ENCODE measurements around the gene SEMA4D.
"Not testable (repeated sequence)": the region's sequence is repeated elsewhere in the genome, so short reads cannot be mapped to it uniquely, and the experiment has no call there.

Gene SEMA4D

DNA sequence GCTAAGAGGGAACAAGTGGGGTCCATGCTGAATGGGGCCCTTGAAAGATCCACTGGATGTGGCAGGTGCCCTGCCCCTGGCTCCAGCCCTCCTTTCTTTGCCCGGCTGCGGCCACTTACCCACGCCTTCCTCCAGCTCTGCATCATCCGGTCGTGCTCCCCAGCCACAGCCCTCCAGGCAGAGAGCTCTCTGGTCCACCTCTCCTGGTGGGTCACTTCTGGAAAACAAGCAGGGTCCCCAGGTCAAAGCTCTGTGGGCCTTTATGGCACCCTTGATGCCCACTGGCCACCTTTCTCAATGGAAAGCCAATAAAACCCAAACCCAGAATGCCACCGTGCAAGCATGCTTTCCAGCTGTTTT is 134.6 kb downstream of the SEMA4D start:
- no peak for DNase-seq

DNA sequence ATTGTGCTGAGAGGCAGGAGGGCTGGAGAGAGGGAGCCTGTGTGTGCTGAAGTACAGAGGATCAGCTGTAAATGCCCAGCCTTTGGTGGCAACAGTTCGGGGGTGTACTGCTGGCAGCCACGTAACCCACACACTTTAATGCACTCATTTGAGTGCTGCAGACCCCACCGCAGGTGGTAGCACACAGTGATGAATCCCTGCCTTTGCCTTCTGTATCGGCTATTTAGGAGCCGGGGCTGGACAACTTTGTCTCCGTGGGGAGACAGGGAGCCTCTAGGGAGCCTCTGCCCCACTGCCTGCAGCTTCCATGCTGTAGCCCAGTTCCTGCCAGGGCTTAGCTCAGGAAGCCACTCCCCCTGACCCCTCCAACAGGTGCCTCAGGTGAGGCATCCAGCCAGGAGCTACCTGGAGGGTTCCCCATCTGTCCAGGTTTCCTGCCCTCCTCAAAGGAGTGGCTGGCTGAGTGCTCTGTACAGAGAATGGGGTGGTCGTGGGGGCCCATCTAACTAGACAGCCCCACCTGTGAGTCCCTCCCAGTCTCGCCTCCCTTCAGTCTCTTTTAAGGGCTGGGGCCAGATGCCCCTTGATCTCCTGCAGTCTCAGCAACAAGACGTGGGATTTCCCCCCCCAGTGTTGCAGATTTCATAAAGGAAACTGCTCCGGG is 135.1 kb downstream of the SEMA4D start:
- DNase-seq = no peak

DNA sequence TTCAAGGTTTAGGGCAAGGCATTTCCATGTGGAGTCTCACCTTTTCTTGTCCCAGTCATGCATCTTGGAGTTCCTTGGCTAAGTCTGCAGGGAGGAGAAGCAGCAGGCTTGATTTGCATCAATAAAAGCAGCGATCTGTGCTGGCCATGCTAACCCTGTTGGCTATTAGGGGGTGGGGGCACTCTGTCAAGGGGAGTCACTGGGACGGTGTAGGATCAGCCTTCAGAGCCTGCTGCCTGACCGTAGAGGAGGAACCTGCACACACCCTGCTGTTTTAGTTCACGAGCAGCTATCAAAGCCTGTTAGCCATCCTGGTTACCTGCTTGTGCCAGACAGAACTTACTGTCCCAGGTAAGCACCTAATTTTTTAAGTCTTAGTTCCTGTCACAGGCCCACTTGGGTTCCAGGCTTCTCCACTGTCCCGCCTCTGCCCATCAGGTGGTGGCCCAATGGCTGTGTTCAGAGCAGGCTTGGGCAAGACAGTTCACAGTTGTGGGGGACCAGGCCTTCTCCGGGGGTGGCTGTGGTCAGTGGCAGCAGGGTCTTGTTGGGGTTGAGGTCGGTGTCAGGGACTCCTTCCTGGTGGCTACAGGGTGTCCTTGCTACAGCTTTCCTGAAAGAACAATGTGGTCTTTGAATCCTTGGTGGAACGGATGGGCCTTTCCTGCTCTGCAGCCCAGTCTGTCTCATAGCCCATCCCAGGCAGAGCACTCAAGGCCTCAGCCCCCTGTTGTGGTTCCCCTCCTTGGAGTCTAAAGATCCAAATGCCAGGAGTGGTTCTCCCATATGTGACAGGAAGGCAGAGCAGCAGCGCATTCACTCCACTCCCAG is 135.9 kb downstream of the SEMA4D start:
- no peak for DNase-seq

DNA sequence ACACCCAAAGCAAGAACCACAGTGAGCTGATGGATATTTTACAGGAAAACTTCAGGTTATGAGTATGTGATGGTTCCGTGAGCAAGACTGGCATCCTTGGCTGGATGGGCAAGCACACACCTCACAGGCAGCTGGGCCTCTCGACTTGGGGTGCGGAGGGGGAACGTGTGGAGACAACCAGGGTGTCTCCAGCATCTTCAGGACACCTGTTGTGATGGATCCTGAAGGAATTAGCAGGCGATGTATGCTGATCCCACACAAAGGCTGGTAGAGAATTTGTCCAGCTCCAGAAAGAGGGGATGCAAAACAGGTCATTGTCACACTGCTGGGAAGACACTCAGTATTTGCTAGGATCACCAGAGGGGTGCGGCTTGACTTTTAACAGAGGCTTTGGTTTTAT is 136.9 kb downstream of the SEMA4D start:
- DNase-seq = no peak

DNA sequence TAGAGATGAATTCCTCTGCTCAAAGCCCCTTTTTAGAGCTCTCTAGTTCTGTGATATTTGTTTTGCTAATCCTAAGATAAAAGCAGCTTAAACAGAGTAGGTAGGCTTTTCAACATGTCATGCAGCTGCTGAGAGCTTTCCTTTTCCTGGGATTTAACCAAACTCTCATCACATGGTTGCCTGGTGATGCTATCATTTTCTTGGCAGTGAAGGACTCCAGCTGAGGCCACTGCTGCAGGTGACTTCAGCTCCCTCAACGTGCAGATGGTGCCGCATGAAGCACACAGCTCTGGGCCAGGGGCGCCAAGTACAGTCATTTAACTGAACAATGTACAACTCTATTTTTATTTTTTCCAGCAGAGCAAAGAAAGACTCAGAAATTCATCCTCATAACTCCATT is 137.4 kb downstream of the SEMA4D start:
- no peak for DNase-seq

DNA sequence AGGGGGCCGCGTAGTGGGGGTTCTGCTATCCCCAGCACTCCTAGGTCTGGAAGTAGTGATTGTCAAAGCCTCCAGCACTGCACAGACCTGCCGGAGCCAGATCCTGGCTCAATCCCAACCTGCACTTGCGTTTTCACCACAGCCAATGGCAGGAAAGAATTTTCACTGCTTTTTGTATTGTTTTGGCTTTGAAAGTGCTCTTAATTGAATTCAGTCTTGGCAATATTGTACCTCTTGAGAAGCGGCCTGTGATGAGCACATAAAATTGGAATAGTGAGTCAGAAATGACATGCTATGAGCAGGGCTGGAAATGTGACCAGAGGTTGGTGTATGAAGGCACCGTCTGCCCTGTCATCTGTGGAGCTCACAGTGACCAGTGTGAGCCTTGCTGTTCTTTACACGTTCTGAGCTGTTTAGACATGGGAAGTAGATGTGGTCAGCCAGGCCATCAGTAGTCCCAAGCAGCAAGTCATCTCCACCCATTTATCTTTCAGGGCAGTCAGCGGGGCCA is 138.1 kb downstream of the SEMA4D start:
- DNase-seq = no peak

DNA sequence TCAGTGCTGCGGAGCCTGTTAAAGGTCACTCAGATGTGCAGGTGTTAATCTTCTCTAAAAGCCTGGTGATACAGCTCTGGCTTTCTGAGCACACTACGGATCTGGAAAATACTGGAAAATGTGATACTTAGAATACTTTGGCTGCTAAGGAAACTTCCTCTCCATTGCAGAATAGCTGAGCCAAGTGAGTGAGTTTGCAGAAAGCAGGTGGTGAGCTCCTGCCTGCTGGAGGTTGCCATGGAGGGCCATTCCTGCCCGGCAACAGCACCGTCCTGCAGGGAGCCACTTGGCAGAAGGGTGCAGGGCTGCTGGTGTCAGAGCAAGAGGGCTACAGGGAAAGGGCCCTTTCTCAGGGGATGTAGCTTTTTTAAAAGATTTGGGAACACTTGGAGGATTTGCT is 138.9 kb downstream of the SEMA4D start:
- DNase-seq = no peak

DNA sequence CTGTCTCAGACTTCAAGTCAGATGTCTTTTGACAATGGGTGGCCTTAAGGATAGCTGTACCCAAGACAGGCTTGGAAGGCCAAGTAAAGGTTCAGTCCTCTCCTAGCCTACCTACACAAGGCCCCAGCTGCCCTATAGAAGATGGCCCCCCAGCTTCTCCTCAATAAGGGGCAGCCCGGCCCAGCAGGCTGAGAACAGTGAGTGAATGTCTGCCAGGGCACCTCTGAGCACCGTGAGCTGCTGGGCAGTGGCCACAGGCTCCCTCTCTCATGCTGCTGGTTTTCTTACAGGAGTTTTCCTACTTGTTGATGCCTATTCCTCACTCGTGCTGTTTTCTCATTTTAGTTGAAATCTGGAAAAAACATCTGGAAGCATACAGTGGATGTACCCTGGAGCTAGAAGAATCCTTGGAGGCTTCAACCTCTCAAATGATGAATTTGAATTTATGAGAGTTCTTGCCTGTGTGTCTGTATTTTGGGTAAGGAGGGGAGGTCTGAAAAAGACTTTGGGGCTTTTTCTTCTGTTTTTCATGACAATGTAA is 139.5 kb downstream of the SEMA4D start:
- DNase-seq = no peak

DNA sequence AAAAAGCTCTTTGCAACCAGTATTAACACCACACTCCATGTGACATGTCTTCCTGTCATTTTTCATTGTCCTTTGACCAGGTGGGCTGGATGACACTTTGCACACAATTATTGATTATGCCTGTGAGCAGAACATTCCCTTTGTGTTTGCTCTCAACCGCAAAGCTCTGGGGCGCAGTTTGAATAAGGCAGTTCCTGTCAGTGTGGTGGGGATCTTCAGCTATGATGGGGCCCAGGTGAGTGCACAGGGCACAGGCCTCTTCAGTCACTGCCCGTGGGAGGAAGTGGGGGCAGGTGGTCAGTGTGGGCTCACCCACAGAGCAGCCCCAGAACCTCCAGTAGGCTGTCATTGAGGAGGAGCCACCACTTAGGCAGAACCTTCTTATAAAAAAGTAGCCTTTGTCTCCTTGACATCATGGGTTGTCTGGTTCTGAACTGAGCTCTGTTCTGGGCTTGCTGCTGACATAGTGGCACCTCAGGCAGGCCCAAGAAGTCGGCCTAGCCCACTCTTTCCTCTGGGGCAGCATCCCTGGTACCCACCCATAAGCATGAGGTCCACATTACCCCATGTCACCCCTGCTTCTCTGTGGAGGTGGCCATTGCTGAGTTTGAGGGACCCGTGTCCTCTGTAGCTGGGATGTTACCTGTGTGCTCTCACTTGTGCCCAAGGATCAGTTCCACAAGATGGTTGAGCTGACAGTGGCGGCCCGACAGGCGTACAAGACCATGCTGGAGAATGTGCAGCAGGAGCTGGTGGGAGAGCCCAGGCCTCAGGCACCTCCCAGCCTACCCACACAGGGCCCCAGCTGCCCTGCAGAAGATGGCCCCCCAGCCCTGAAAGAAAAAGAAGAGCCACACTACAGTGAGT is 140.3 kb downstream of the SEMA4D start:
- no peak for DNase-seq

DNA sequence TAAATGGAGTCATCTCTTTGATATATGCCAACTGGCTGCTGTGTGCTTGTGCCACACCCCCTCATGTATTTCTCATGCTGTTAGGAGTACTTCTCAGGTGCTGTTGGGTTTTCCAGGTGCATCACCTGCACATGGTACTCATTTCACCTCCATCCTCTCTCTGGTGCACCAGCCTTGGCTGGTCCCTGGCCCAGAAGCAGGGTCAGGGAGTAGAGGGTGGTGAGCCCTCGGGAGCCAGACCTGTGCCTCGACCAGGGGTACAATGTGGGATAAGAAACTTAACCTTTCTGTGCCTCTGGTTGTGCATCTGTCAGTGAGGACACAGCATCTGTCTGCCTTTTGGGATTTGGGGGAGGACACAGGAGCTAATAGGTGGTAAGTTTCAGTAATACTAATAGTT is 141.1 kb downstream of the SEMA4D start:
- DNase-seq = no peak

DNA sequence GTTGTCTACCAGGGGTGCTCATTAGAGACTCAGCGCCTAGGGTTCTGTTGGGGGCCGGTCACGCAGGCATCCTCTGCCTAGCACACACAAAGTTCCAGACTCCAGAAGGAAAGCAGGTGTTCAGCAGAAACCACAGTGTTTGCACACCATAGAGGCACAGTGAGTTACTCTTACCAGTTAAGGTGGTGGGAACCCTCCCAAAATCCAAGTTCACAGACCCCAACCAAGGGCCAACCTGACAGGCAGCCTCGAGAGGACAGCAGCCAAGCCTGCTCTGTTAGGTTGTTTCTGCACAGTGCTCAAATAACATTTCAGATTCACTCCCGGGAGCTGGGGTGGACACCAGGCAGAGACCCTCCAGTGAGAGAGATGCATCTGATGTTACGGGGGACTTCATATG is 143.4 kb downstream of the SEMA4D start:
- no peak for DNase-seq

DNA sequence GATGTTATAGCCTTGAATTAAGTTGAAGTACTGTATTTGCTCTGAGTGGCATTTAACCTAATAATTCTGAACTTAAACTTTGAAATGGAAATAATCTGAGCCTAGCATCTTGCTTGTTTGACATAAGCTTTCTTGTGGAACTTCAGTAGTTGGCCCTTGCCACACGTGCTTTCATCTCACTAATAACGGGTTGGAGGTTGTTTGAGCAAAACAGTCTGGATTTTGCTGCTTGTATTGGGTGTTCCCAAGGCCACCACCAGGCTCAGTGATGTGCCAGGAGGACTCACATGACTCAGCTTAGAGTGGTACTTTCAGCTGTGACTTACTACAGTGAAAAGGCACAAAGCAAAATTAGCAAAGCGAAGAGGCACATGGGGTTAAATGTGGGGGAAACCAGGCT is 143.9 kb downstream of the SEMA4D start:
- DNase-seq = no peak

DNA sequence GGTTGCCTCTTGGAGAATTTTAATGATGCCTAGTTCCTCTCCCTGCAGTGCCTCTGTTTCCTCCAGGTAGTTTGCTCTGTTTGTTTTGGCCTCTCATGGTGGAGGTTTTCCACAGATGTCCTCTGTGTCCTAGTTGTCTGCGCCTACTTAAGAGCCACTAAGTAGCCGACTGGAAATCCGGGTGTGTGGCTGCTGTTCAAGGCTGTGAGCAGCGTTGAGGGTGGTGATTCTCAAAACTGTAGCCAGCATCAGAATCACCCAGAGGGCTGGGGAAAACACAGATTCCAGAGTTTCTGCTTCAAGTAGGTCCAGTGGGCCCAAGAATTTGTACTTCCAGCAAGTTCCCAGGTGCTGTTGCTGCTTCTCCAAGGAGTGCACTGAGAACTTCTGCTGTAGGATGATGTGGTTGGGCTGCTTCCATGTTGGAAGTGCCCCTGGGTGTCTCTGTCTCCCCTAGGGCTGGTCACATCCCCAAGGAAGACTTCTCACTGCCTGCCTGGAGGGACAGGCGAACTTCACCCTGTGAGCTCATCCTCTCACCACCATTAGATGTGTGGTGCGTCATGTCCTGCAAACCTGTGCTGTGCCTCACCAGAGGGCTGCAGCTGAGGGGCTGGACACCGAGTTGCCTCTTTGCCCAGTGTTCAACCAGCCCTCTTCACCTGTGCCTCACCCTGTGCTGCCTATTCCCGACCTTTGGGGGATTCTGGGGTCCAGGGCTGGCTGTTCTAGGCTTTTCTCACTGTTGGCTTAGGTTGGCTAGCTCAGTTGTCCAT is 144.9 kb downstream of the SEMA4D start:
- no peak for DNase-seq

DNA sequence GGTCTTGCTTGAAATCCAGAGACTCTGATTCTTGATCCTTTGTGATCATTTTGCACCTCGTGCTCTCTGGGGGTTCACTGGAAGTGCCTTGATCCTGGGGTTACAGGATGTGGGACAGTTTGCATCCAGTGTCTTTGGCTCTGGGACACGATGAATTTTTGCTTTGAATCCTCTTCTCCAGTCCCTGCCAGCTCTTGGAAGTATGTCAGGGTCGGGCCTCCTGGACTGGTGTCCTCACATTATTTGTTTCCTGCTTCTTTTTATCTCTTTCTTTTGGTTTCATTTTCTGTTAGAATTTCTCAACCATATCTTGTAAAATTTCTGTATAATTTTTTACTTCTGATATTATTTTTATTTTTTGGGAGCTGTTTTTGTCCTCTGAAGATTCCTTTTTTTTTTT is 145.5 kb downstream of the SEMA4D start:
- no peak for DNase-seq

DNA sequence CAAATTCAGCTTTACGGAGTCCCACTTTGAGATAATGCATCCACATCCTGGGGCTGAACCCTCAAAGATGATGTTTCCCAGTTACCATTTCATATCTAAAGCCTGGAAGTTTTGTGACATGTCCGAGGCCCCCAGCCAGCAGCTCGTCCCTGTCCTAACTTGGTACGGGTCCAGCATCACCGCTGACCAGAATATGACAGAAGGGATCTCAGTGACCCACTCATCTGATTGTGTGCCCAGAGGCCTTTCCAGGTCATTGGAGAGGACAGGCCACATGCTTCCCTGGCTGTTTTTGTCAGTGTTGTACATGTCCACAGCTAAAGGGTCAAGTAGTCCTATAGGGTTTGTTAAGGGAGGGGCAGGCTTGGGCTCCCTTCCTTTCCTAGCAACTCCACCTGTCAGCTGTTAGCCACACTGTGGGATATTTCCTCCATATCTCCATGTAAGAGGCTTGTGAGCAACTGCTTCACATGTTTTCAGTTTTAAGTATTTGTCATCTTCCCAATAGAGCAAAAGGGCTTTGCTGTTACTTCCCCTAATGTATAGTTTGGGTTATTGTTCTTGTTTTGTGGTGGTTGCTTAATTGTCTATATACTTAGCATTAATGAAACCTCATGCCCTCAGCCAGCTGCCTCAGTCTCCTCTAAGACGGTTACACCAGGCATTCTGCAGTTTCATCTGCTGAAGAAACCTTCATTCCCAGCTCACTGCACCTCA is 146.2 kb downstream of the SEMA4D start:
- no peak for DNase-seq

DNA sequence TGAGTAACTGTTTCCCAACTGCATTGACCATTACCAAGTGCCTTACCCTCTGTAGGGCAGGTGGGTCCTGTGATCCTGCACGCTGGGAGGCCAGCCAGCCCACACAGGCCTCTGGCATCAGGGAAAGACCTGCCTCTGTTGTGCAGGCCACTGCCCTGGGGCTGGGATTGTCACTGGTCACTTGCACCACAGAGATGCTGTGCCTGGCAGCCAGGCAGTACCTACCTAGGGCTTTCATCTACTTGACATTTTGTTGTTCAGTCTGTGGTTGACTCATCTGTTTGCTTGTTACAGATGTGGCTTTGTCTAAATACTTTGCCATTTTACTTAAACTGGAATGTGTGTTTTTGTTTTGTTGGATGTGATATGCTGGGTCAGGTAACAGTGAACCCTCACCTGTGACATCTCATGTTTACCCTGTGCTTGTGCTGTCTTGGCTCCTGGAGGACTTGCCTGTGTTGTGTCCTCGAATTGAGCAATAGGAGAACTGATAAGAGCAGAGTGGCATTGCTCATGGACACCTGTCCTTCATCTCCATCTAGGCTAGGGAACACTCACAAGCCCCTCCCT is 146.8 kb downstream of the SEMA4D start:
- no peak for DNase-seq

DNA sequence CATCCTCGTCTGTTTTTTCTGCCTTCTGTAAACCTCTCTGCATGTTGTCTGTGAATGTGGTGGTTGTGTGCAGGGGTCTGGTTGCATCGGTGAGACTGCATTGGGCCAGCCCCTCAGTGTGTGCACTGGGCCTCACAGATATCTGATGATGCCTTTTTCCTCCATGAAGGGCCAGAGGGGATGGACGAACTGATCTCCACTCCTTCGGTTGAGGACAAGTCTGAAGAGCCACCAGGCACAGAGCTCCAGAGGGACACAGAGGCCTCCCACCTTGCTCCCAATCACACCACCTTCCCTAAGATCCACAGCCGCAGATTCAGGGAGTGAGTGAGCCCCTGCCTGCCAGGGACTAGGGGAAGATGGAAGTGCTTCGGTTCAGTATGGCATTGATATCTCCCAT is 148.3 kb downstream of the SEMA4D start:
- no peak for DNase-seq

DNA sequence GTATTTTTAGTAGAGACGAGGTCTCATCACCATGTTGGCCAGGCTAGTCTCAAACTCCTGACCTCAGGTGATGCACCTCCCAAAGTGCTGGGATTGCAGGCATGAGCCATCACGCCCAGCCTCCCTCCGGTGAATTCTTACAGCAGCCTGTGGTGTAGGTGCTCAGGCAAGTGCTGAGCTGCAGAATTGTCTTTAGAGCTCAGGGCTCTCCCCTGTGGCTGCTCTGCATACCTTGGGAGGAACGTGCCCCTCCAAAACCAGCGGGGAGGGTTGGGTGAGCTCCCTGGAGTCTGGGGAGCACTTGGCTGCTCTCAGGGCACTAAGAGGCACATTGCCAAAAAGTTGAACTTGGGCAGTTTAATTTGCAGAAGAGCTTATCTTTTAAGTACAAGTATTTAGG is 150.3 kb downstream of the SEMA4D start:
- DNase-seq = no peak

DNA sequence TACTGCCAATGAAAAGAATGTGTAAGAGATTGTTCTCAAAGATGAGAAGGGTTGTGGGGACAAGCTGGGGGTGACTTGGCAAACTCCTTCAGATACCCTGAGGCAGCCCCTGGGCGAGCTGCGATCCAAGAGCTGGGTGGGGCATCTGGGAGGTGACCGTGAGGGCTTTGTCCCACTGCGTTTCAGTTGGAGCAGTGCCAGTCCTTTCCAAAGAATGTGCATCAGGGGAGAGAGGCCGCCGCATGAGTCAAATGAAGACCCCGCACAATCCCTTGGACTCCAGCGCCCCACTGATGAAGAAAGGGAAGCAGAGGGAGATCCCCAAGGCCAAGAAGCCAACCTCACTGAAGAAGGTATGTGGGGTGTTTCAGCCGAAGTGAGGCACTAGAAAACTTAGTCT is 151.2 kb downstream of the SEMA4D start:
- DNase-seq = no peak

DNA sequence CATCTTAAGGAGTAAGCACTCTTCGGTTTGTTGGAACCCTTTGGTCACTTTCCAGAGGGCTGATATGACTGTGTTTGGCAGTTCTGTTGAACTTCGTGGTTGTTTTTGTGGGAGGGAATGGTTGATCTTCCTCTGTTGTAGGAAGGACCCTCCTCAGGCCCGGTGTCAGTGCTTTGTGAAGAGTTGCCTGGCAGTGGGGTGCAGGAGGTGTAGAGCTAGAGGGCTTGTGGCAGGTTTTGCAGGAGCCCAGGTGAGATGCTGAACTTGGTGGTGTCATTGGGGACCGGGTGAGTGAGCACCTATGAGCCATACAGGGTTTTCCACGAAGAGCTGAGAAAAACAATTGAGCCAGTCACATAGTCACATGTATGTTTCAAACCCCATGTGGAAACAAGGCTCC is 152.4 kb downstream of the SEMA4D start:
- no peak for DNase-seq

DNA sequence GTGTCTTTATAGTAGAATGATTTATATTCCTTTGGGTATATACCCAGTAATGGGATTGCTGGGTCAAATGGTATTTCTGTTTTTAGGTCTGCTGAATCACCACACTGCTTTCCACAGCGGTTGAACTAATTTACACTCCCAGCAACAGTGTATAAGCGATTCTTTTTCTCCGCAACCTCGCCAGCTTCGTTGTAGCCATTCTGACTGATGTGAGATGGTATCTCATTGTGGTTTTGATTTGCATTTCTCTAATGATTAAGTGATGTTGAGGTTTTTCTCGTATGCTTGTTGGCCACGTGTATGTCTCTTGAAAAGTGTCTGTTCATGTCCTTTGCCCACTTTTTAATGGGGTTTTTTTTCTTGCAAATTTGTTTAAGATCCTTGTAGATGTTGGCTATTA is 154.1 kb downstream of the SEMA4D start:
- DNase-seq = not testable (repeated sequence)

All from RPMI8226 (cell line).